A549 (cell line): Measurements from ENCODE around the gene AKR1C1. TPM values are rescaled to one million over a fixed set of nuclear protein-coding genes. Genes with fewer than 3 reads are reported as not detected.
A peak's percentile ranks its signal among the peaks of the same experiment; 100 is the strongest.

Experiments used
- CEBPB ChIP-seq, 2 experiments: fragments of >200 bp in 1 of 2; sonication (Bioruptor Twin) in 1 of 2; formaldehyde crosslinking in 1 of 2; IDR thresholded peaks; 2 replicates each; pipeline ENCODE4 v1.6.1; 2012 to 2016
- EHF ChIP-seq: fragments of 250-450 bp; sonication (Bioruptor Pico); IDR thresholded peaks from 2 replicates; pipeline ENCODE4 v1.5.0; 2020; ENCODE audit warnings: mild to moderate bottlenecking
- EHMT2 ChIP-seq: fragments of 200-600 bp; sonication (generic); IDR thresholded peaks from 2 replicates; pipeline ENCODE4 v1.6.1; 2016; ENCODE audit warnings: antibody characterized with exemption, low read depth, mild to moderate bottlenecking, moderate library complexity
- EP300 ChIP-seq, 2 experiments: fragments of >200 bp; sonication (Bioruptor Twin); formaldehyde crosslinking; IDR thresholded peaks; 2 replicates in 1 of 2; 3 replicates in 1 of 2; pipeline ENCODE4 v1.6.1; 2016 to 2017
- ESRRA ChIP-seq: fragments of 150-350 bp; IDR thresholded peaks from 2 replicates; pipeline ENCODE4 v1.6.1; 2014; ENCODE audit warnings: mild to moderate bottlenecking, low read length, borderline replicate concordance
- GATA3 ChIP-seq: IDR thresholded peaks from 2 replicates; pipeline ENCODE4 v1.6.1; 2012; ENCODE audit warnings: borderline replicate concordance
- HEYL ChIP-seq: fragments of 250-450 bp; sonication (Bioruptor Pico); IDR thresholded peaks from 2 replicates; pipeline ENCODE4 v1.8.0; 2021; ENCODE audit warnings: mild to moderate bottlenecking, moderate library complexity
- HOXA7 ChIP-seq: fragments of 250-450 bp; sonication (Bioruptor Pico); IDR thresholded peaks from 2 replicates; pipeline ENCODE4 v1.5.0; 2020; ENCODE audit warnings: mild to moderate bottlenecking, moderate library complexity
- KDM1A ChIP-seq: fragments of 200-600 bp; sonication (generic); IDR thresholded peaks from 2 replicates; pipeline ENCODE4 v1.6.1; 2016; ENCODE audit warnings: low read depth, mild to moderate bottlenecking
- MAFK ChIP-seq: fragments of 450-650 bp; IDR thresholded peaks from 2 replicates; pipeline ENCODE4 v1.6.1; 2014; ENCODE audit not compliant: partially characterized antibody
- MAZ ChIP-seq: fragments of 150-350 bp; IDR thresholded peaks from 2 replicates; pipeline ENCODE4 v1.6.1; 2014; ENCODE audit warnings: antibody characterized with exemption, low read depth, low read length, borderline replicate concordance
- MYC ChIP-seq: IDR thresholded peaks from 2 replicates; pipeline ENCODE4 v1.6.1; 2012; ENCODE audit warnings: mild to moderate bottlenecking, inconsistent platforms, low read length, improper control_type of control experiment, borderline replicate concordance
- NFE2L2 ChIP-seq: fragments of 150-350 bp; conservative IDR thresholded peaks from 2 replicates; pipeline ENCODE4 v1.6.1; 2014; ENCODE audit warnings: low read length
- RAD21 ChIP-seq, 2 experiments: fragments of >200 bp in 1 of 2; sonication (Bioruptor Twin) in 1 of 2; formaldehyde crosslinking in 1 of 2; IDR thresholded peaks in 1 of 2; conservative IDR thresholded peaks in 1 of 2; 2 replicates in 1 of 2; 3 replicates in 1 of 2; pipeline ENCODE4 v1.6.1; 2012 to 2018; ENCODE audit warnings: inconsistent platforms in 1 of 2
- RCOR1 ChIP-seq: fragments of 150-350 bp; IDR thresholded peaks from 2 replicates; pipeline ENCODE4 v1.6.1; 2014; ENCODE audit warnings: antibody characterized with exemption, low read length, low read depth
- RFX5 ChIP-seq: fragments of 450-650 bp; IDR thresholded peaks from 2 replicates; pipeline ENCODE4 v1.7.1; 2014; ENCODE audit warnings: antibody characterized with exemption, mild to moderate bottlenecking, moderate library complexity
- RNF2 ChIP-seq: fragments of 200-600 bp; sonication (generic); IDR thresholded peaks from 2 replicates; pipeline ENCODE4 v1.6.1; 2016; ENCODE audit warnings: low read depth, mild to moderate bottlenecking, antibody characterized with exemption, moderate library complexity, borderline replicate concordance
- SMC3 ChIP-seq: fragments of >200 bp; sonication (Bioruptor Twin); formaldehyde crosslinking; IDR thresholded peaks from 3 replicates; pipeline ENCODE4 v1.6.1; 2018; ENCODE audit warnings: inconsistent platforms
- SREBF2 ChIP-seq: fragments of 450-650 bp; IDR thresholded peaks from 2 replicates; pipeline ENCODE4 v1.6.1; 2014; ENCODE audit warnings: mild to moderate bottlenecking, moderate library complexity
- TFCP2L1 ChIP-seq: fragments of 250-450 bp; sonication (Bioruptor Pico); IDR thresholded peaks from 2 replicates; pipeline ENCODE4 v1.5.0; 2021; ENCODE audit warnings: mild to moderate bottlenecking
- ZNF302 ChIP-seq: fragments of 250-450 bp; sonication (Bioruptor Pico); IDR thresholded peaks from 2 replicates; pipeline ENCODE4 v1.9.0; 2021; ENCODE audit warnings: inconsistent platforms, mild to moderate bottlenecking, moderate library complexity
- polyA plus RNA-seq, 4 experiments: library from polyadenylated mRNA; depleted of rRNA in 3 of 4; stranded (reverse); fragments of >200 nt; fragmentation: RNase III in 1 of 4; extraction: RNeasy Plus Mini Kit Qiagen cat#74134 plus additional on column Dnase treatment in 1 of 4; gene quantifications; 2 replicates in 3 of 4; 3 replicates in 1 of 4; pipeline ENCODE4 v1.2.3, GENCODE V29; 2011 to 2017
- TF ChIP-seq, protein P1 (sequence below): fragments of 200-600 bp; sonication (generic); IDR thresholded peaks from 2 replicates; pipeline ENCODE4 v1.6.1; 2016; ENCODE audit warnings: antibody characterized with exemption, mild to moderate bottlenecking, moderate library complexity
- TF ChIP-seq, protein P2 (sequence below): IDR thresholded peaks from 2 replicates; pipeline ENCODE4 v1.6.1; 2012; ENCODE audit warnings: low read depth, borderline replicate concordance
- TF ChIP-seq, protein P3 (sequence below): fragments of >200 bp; sonication (Bioruptor Twin); formaldehyde crosslinking; IDR thresholded peaks from 2 replicates; pipeline ENCODE4 v1.6.1; 2016
- TF ChIP-seq, protein P4 (sequence below): fragments of 150-350 bp; IDR thresholded peaks from 2 replicates; pipeline ENCODE4 v1.6.1; 2014; ENCODE audit warnings: low read depth, mild to moderate bottlenecking, low read length
- TF ChIP-seq, protein P5 (sequence below): fragments of 450-650 bp; IDR thresholded peaks from 2 replicates; pipeline ENCODE4 v1.6.1; 2014; ENCODE audit warnings: antibody characterized with exemption
- TF ChIP-seq, protein P6 (sequence below): fragments of 250-450 bp; sonication (Bioruptor Pico); IDR thresholded peaks from 2 replicates; pipeline ENCODE4 v1.5.0; 2021; ENCODE audit warnings: mild to moderate bottlenecking, moderate library complexity, borderline replicate concordance
- TF ChIP-seq, protein P7 (sequence below): IDR thresholded peaks from 2 replicates; pipeline ENCODE4 v1.6.1; 2012
- TF ChIP-seq, protein P8 (sequence below): IDR thresholded peaks from 2 replicates; pipeline ENCODE4 v1.6.1; 2012

Gene AKR1C1
- polyA plus RNA-seq, 2 of the 4 experiments (the other 2 are of a cell fraction), result 970 to 1,148 TPM

DNA sequence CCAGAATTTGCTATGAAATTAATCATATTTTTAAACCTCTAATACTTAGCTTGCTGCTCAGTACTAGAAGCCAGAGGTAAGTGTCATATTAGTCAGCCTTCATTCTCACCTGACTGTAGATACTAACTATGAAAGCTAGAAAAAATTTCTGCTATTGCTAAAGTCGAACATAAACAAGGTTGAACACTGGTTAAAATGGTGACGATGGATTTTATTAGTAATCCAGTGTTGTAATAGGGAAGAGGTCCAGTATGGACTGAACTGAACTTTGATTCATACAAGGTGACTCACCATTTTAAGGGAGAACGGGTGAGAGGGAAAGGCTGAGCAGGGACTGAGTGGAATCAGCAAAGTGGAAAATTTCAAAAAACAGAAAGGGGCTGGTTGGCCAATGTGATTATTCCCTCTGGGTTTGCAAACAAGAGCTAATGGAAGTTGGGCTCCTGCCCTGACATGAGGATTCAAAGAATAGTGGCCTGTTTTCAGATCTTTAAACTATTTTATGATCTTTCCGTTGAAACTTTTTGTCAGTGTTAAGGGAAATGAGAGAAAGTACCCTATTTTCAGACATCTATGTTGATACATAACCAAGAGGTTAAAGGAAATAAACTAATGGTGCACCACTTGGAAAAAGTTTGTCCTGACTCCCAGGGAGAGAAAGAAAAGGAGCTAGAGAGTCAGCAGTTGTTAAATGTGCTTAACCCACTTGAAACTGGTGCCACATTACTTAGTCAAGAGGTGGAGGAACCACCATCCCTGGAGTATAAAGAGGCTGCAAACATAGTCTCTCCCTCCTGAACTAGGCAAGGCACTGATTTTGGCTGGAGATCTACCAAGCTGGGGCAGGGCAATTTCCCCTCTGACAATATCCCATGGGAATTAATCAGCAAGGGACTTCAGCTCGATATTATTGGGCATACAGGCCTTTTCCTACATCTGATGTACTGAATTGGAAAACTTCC is 15.3 kb upstream of the AKR1C1 start (continued):
- TF ChIP-seq, protein P1, sequence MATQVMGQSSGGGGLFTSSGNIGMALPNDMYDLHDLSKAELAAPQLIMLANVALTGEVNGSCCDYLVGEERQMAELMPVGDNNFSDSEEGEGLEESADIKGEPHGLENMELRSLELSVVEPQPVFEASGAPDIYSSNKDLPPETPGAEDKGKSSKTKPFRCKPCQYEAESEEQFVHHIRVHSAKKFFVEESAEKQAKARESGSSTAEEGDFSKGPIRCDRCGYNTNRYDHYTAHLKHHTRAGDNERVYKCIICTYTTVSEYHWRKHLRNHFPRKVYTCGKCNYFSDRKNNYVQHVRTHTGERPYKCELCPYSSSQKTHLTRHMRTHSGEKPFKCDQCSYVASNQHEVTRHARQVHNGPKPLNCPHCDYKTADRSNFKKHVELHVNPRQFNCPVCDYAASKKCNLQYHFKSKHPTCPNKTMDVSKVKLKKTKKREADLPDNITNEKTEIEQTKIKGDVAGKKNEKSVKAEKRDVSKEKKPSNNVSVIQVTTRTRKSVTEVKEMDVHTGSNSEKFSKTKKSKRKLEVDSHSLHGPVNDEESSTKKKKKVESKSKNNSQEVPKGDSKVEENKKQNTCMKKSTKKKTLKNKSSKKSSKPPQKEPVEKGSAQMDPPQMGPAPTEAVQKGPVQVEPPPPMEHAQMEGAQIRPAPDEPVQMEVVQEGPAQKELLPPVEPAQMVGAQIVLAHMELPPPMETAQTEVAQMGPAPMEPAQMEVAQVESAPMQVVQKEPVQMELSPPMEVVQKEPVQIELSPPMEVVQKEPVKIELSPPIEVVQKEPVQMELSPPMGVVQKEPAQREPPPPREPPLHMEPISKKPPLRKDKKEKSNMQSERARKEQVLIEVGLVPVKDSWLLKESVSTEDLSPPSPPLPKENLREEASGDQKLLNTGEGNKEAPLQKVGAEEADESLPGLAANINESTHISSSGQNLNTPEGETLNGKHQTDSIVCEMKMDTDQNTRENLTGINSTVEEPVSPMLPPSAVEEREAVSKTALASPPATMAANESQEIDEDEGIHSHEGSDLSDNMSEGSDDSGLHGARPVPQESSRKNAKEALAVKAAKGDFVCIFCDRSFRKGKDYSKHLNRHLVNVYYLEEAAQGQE, result no peak
- peak; percentile 4 to 29; a peak in 2 of 5 replicates for TF ChIP-seq RAD21 (conservative IDR thresholded peaks at IDR 0.05 in 1 of 2, IDR thresholded peaks at IDR 0.05 in 1 of 2)
- TF ChIP-seq, protein P2, sequence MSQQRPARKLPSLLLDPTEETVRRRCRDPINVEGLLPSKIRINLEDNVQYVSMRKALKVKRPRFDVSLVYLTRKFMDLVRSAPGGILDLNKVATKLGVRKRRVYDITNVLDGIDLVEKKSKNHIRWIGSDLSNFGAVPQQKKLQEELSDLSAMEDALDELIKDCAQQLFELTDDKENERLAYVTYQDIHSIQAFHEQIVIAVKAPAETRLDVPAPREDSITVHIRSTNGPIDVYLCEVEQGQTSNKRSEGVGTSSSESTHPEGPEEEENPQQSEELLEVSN, result no peak
- TF ChIP-seq HOXA7, result no peak
- TF ChIP-seq KDM1A, result no peak
- TF ChIP-seq, protein P3, sequence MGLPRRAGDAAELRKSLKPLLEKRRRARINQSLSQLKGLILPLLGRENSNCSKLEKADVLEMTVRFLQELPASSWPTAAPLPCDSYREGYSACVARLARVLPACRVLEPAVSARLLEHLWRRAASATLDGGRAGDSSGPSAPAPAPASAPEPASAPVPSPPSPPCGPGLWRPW, result peak; percentile 57; the same call in 1 of the 2 replicates
- peak; percentile 52 to 72; a peak in 1 of 5 replicates for TF ChIP-seq EP300 (IDR thresholded peaks at IDR 0.05)
- TF ChIP-seq, protein P4, sequence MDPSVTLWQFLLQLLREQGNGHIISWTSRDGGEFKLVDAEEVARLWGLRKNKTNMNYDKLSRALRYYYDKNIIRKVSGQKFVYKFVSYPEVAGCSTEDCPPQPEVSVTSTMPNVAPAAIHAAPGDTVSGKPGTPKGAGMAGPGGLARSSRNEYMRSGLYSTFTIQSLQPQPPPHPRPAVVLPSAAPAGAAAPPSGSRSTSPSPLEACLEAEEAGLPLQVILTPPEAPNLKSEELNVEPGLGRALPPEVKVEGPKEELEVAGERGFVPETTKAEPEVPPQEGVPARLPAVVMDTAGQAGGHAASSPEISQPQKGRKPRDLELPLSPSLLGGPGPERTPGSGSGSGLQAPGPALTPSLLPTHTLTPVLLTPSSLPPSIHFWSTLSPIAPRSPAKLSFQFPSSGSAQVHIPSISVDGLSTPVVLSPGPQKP, result no peak
- TF ChIP-seq SREBF2, result no peak
- no peak for TF ChIP-seq MAZ
- TF ChIP-seq RCOR1, result no peak
- TF ChIP-seq NFE2L2, result peak; percentile 66
- TF ChIP-seq, protein P5, sequence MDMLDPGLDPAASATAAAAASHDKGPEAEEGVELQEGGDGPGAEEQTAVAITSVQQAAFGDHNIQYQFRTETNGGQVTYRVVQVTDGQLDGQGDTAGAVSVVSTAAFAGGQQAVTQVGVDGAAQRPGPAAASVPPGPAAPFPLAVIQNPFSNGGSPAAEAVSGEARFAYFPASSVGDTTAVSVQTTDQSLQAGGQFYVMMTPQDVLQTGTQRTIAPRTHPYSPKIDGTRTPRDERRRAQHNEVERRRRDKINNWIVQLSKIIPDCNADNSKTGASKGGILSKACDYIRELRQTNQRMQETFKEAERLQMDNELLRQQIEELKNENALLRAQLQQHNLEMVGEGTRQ, result no peak
- no peak for TF ChIP-seq HEYL (CRISPR knock-in tag)
- no peak for TF ChIP-seq EHF (CRISPR knock-in tag)
- TF ChIP-seq MAFK, result peak; percentile 90
- no peak for TF ChIP-seq RFX5
- TF ChIP-seq ZNF302 (CRISPR knock-in tag), result no peak
- TF ChIP-seq, protein P6, sequence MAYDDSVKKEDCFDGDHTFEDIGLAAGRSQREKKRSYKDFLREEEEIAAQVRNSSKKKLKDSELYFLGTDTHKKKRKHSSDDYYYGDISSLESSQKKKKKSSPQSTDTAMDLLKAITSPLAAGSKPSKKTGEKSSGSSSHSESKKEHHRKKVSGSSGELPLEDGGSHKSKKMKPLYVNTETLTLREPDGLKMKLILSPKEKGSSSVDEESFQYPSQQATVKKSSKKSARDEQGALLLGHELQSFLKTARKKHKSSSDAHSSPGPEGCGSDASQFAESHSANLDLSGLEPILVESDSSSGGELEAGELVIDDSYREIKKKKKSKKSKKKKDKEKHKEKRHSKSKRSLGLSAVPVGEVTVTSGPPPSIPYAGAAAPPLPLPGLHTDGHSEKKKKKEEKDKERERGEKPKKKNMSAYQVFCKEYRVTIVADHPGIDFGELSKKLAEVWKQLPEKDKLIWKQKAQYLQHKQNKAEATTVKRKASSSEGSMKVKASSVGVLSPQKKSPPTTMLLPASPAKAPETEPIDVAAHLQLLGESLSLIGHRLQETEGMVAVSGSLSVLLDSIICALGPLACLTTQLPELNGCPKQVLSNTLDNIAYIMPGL, result no peak
- no peak for TF ChIP-seq TFCP2L1 (CRISPR knock-in tag)
- TF ChIP-seq, protein P7, sequence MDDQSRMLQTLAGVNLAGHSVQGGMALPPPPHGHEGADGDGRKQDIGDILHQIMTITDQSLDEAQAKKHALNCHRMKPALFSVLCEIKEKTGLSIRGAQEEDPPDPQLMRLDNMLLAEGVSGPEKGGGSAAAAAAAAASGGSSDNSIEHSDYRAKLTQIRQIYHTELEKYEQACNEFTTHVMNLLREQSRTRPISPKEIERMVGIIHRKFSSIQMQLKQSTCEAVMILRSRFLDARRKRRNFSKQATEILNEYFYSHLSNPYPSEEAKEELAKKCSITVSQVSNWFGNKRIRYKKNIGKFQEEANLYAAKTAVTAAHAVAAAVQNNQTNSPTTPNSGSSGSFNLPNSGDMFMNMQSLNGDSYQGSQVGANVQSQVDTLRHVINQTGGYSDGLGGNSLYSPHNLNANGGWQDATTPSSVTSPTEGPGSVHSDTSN, result no peak
- TF ChIP-seq, protein P8, sequence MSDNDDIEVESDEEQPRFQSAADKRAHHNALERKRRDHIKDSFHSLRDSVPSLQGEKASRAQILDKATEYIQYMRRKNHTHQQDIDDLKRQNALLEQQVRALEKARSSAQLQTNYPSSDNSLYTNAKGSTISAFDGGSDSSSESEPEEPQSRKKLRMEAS, result peak; percentile 55; the same call in 1 of the 2 replicates
- no peak for TF ChIP-seq EHMT2
- TF ChIP-seq CEBPB (IDR thresholded peaks at IDR 0.05), result peak; percentile 84 to 92
- TF ChIP-seq ESRRA, result no peak
- TF ChIP-seq GATA3, result peak; percentile 65; the same call in 1 of the 2 replicates
- 0 out of 3 replicates have a peak, but pooled peaks have one; percentile 33 for TF ChIP-seq SMC3
- TF ChIP-seq RNF2, result no peak
- no peak for TF ChIP-seq MYC
